Calu3 (cell line): ENCODE measurements around the gene OBSCN. TPM values are rescaled to one million over a fixed set of nuclear protein-coding genes. Genes with fewer than 3 reads are reported as not detected.

Source experiments
- BruUV-seq: library from RNA; stranded (reverse); fragments of 400-500 nt; replicated peaks from 2 replicates; lab custom pipeline; 2021; lab: Mats Ljungman, UMichigan
- CTCF ChIA-PET: fragments of 300-600 bp; sonication (Branson Sonifier 250); formaldehyde crosslinking; loops from one replicate; lab custom pipeline; 2022; ENCODE audit warnings: antibody characterized with exemption; lab: Charles Lee
- DNase-seq: peaks from one replicate; pipeline ENCODE4 v3.0.0; 2022
- H3K27ac Mint-ChIP-seq: one replicate; pipeline ENCODE4 v1.8.0; 2022; ENCODE audit warnings: mixed read lengths; ENCODE audit not compliant: unreplicated experiment
- H3K27me3 Mint-ChIP-seq: one replicate; pipeline ENCODE4 v1.8.0; 2022; ENCODE audit warnings: mixed read lengths; ENCODE audit not compliant: unreplicated experiment
- H3K36me3 Mint-ChIP-seq: one replicate; pipeline ENCODE4 v1.8.0; 2022; ENCODE audit warnings: mild to moderate bottlenecking, moderate library complexity, mixed read lengths; ENCODE audit not compliant: insufficient read depth, unreplicated experiment
- H3K4me1 Mint-ChIP-seq: one replicate; pipeline ENCODE4 v1.8.0; 2022; ENCODE audit warnings: mild to moderate bottlenecking, low read depth, mixed read lengths; ENCODE audit not compliant: unreplicated experiment
- H3K4me3 Mint-ChIP-seq: one replicate; pipeline ENCODE4 v1.8.0; 2022; ENCODE audit warnings: mild to moderate bottlenecking, low read depth, moderate library complexity, mixed read lengths; ENCODE audit not compliant: unreplicated experiment
- H3K9me3 Mint-ChIP-seq: one replicate; pipeline ENCODE4 v1.8.0; 2022; ENCODE audit warnings: low read depth, mixed read lengths; ENCODE audit not compliant: unreplicated experiment
- intact Hi-C: fragments of 100-400 bp; cut with micrococcal nuclease; formaldehyde crosslinking; loops from one replicate; pipeline ENCODE4 v1.10.0; 2022; ENCODE audit not compliant: unreplicated experiment
- total RNA-seq: library from RNA; stranded (reverse); gene quantifications from 2 replicates; pipeline ENCODE4 v1.2.3, GENCODE V29; 2022
- TF ChIP-seq, protein P1 (sequence below): fragments of 200-600 bp; IDR thresholded peaks from one replicate; pipeline ENCODE4 v1.8.0; 2022; ENCODE audit warnings: antibody characterized with exemption; ENCODE audit not compliant: unreplicated experiment

The OBSCN gene
- total RNA-seq, 1 experiment from 2014 or later: 19.5 TPM

DNA sequence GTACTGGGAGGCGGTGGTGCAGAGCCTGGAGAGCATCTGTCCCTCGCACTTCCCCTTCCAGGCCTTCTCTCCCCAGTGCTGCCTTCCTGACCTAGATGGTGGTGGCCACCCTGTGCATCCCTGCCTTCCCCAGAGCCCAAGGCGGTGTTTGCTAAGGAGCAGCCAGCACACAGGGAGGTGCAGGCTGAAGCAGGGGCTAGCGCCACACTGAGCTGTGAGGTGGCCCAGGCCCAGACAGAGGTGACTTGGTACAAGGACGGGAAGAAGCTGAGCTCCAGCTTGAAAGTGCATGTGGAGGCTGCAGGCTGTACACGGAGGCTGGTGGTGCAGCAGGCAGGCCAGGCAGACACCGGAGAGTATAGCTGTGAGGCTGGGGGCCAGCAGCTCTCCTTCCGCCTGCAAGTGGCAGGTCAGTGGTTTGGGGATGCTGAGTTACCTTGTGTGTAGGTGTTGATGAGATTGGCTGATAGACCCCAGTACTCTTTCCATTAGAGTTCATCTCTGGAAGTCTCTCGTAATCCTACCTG is 51.6 kb downstream of the OBSCN start:
- DNase-seq: no peak
- TF ChIP-seq, protein P1, sequence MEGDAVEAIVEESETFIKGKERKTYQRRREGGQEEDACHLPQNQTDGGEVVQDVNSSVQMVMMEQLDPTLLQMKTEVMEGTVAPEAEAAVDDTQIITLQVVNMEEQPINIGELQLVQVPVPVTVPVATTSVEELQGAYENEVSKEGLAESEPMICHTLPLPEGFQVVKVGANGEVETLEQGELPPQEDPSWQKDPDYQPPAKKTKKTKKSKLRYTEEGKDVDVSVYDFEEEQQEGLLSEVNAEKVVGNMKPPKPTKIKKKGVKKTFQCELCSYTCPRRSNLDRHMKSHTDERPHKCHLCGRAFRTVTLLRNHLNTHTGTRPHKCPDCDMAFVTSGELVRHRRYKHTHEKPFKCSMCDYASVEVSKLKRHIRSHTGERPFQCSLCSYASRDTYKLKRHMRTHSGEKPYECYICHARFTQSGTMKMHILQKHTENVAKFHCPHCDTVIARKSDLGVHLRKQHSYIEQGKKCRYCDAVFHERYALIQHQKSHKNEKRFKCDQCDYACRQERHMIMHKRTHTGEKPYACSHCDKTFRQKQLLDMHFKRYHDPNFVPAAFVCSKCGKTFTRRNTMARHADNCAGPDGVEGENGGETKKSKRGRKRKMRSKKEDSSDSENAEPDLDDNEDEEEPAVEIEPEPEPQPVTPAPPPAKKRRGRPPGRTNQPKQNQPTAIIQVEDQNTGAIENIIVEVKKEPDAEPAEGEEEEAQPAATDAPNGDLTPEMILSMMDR: no peak
- Mint-ChIP-seq H3K9me3 (peaks cover 2% of the 10 kb centered on the region), H3K27me3 (no peaks in the 10 kb centered on the region), H3K4me1 (no peaks in the 10 kb centered on the region), H3K4me3 (no peak overlapping the region), H3K36me3 (no peaks in the 10 kb centered on the region), H3K27ac (no peak overlapping the region)
- CTCF ChIA-PET: no interaction called here
- BruUV-seq: no TSS peak
- intact Hi-C loops: no loop called here

DNA sequence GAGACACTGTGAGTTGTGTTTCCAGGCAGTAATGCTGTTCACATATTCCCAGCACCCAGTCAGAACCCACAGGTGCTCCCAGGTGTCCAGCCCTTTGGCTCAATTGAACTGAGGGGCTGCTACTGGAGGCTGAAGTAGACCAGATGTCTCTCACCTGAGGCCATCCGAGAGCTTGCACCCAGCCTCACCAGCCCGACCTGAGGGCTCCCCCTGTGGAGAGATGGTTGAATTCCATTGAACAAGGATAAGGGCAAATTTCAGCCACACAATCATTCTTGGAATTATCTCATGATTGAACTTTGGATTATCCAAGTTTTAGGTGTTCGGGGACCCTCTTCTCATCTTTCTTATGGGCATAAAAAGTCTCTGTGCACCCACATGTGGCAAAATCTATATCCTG is 52.1 kb downstream of the OBSCN start:
- Mint-ChIP-seq H3K27ac (no peak overlapping the region), H3K36me3 (no peaks in the 10 kb centered on the region), H3K4me3 (no peak overlapping the region), H3K27me3 (no peaks in the 10 kb centered on the region), H3K9me3 (peaks cover 2% of the 10 kb centered on the region), H3K4me1 (no peaks in the 10 kb centered on the region)
- TF ChIP-seq, protein P1: no peak
- no TSS peak for BruUV-seq
- intact Hi-C loops: no loop called here
- CTCF ChIA-PET: no interaction called here
- DNase-seq: no peak

DNA sequence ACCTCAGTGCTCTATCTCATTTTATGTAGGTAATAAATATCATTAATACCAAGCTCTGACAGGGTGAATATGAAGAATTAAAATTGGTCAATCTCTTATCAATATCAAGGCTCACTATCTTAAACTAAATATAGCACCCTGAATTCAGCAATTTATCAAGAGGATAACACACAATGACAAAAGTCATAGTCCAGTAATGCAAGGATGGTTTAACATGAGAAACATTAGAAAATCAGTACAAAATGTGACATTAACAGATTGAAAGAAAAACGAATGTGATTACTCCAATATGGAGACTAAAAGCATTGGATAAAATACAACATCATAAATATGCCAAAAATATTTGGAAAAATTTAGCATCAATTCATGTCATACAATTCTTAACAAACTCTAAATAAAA is 53.9 kb downstream of the OBSCN start:
- intact Hi-C loops: no loop called here
- no peak for DNase-seq
- Mint-ChIP-seq H3K36me3 (no peaks in the 10 kb centered on the region), H3K27me3 (no peaks in the 10 kb centered on the region), H3K9me3 (peaks cover 2% of the 10 kb centered on the region), H3K4me3 (no peak overlapping the region), H3K4me1 (no peaks in the 10 kb centered on the region), H3K27ac (no peak overlapping the region)
- TF ChIP-seq, protein P1: no peak
- CTCF ChIA-PET: no interaction called here
- no TSS peak for BruUV-seq

DNA sequence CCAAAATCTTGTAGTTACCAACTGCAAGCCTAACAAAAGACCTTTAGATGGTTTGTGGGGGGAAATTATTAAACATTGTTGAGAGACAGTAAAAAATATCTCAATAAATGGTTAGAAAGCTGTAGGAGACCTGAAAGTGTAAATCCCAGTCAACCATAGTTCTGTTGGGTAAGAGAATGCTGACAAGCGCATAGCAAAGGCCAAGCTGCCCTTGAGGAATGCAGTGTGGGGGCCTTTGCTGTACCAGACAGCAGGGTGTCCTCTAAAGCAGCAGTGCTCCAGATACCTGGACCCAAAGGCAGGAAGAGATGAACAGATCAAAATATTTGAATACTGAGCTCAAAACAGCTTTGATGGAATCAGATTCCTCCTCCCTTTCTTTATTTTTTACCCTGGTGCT is 54.6 kb downstream of the OBSCN start:
- BruUV-seq: no TSS peak
- no peak overlapping the region for H3K4me3 Mint-ChIP-seq
- no peak for DNase-seq
- CTCF ChIA-PET: no interaction called here
- H3K36me3 Mint-ChIP-seq: no peaks in the 10 kb centered on the region
- intact Hi-C loops: no loop called here
- TF ChIP-seq, protein P1: no peak
- peaks cover 2% of the 10 kb centered on the region for H3K9me3 Mint-ChIP-seq
- no peaks in the 10 kb centered on the region for H3K27me3 Mint-ChIP-seq
- no peak overlapping the region for H3K27ac Mint-ChIP-seq
- no peaks in the 10 kb centered on the region for H3K4me1 Mint-ChIP-seq
